GM12878 (cell line): ENCODE results near the gene CCND2. TPM values are rescaled to one million over a fixed set of nuclear protein-coding genes. Genes with fewer than 3 reads are reported as not detected.

Experiments used
- ATAC-seq: fragments of 200-7000 bp; cut with Tn5 transposase; 3 replicates; pipeline ENCODE4 v1.9.1; 2020; ENCODE audit warnings: mild to moderate bottlenecking, moderate library complexity
- BruUV-seq: library from RNA; stranded (reverse); fragments of 400-500 nt; replicated peaks from 2 replicates; lab custom pipeline; 2021; lab: Mats Ljungman, UMichigan
- CTCF ChIA-PET: fragments of 300-600 bp; sonication (Branson Sonifier 250); formaldehyde crosslinking; extraction: SDS; loops from one replicate; lab custom pipeline; 2021; ENCODE audit warnings: inconsistent platforms; lab: Yijun Ruan, JAX
- POLR2A ChIA-PET: fragments of 350-600 bp; formaldehyde crosslinking; extraction: SDS; loops from one replicate; lab custom pipeline; 2021; ENCODE audit warnings: inconsistent platforms; lab: Charles Lee
- RAD21 ChIA-PET: fragments of 300-600 bp; sonication (Branson Sonifier 250); formaldehyde crosslinking; loops from one replicate; lab custom pipeline; 2023; ENCODE audit warnings: antibody characterized with exemption; ENCODE audit not compliant: unreplicated experiment; lab: Charles Lee
- SMC1A ChIA-PET: fragments of 300-600 bp; sonication (Branson Sonifier 250); formaldehyde crosslinking; loops from one replicate; lab custom pipeline; 2023; ENCODE audit not compliant: unreplicated experiment, uncharacterized antibody; lab: Charles Lee
- DNase-seq: peaks from one replicate; pipeline ENCODE4 v3.0.0-alpha.2; 2011; ENCODE audit warnings: low read depth, low spot score
- FAIRE-seq: peaks from 3 replicates; lab custom pipeline; 2011; peaks lifted over from hg19 to GRCh38; lab: Jason Lieb, UNC
- H2AFZ ChIP-seq: 2 replicates; pipeline ENCODE4 v1.6.0; 2011; ENCODE audit warnings: low read depth, low read length, control low read depth; ENCODE audit not compliant: control insufficient read depth
- H3K27ac ChIP-seq: 2 replicates; pipeline ENCODE4 v1.5.1; 2011; ENCODE audit warnings: control low read depth; ENCODE audit not compliant: control insufficient read depth, insufficient read depth
- H3K27me3 ChIP-seq, 2 experiments: replicated peaks in 1 of 2; 2 replicates each; pipeline versions ENCODE4 v1.6.0 to v1.6.1; 2011; ENCODE audit warnings: low read length in 1 of 2; ENCODE audit not compliant: control insufficient read depth in 2 of 2, insufficient read depth in 2 of 2
- H3K36me3 ChIP-seq, 2 experiments: 2 replicates each; pipeline ENCODE4 v1.5.1; 2011; ENCODE audit warnings: low read length in 1 of 2; ENCODE audit not compliant: control insufficient read depth in 2 of 2, insufficient read depth in 2 of 2
- H3K4me1 ChIP-seq: 2 replicates; pipeline ENCODE4 v1.6.1; 2011; ENCODE audit warnings: mild to moderate bottlenecking, low read length, moderate library complexity, mixed read lengths; ENCODE audit not compliant: control insufficient read depth, insufficient read depth
- H3K4me2 ChIP-seq: 2 replicates; pipeline ENCODE4 v1.6.0; 2011; ENCODE audit warnings: control low read depth; ENCODE audit not compliant: control insufficient read depth, insufficient read depth
- H3K4me3 ChIP-seq: fragments of 200-600 bp; sonication (generic); 2 replicates; pipeline ENCODE4 v1.5.1; 2016
- H3K79me2 ChIP-seq: 2 replicates; pipeline ENCODE4 v1.6.0; 2011; ENCODE audit warnings: low read length; ENCODE audit not compliant: control insufficient read depth, insufficient read depth
- H3K9ac ChIP-seq: 2 replicates; pipeline ENCODE4 v1.8.0; 2011; ENCODE audit warnings: low read length, control low read depth, mixed read lengths; ENCODE audit not compliant: control insufficient read depth, insufficient read depth
- H3K9me3 ChIP-seq: replicated peaks from 3 replicates; pipeline ENCODE4 v1.5.1; 2011; ENCODE audit warnings: mild to moderate bottlenecking, low read length; ENCODE audit not compliant: control insufficient read depth, insufficient read depth
- H4K20me1 ChIP-seq: 2 replicates; pipeline ENCODE4 v1.6.0; 2011; ENCODE audit not compliant: control insufficient read depth, insufficient read depth
- EGR1 ChIP-seq, 2 experiments: IDR thresholded peaks; 1 replicate in 1 of 2; 2 replicates in 1 of 2; pipeline ENCODE4 v1.6.1; 2011 to 2012; ENCODE audit warnings: low read depth in 2 of 2, low read length in 2 of 2, borderline replicate concordance in 1 of 2, mild to moderate bottlenecking in 1 of 2, moderate library complexity in 1 of 2
- HCFC1 ChIP-seq: fragments of 150-350 bp; IDR thresholded peaks from 2 replicates; pipeline ENCODE4 v1.6.1; 2014; ENCODE audit warnings: low read length
- LARP7 ChIP-seq: fragments of 450-650 bp; IDR thresholded peaks from 2 replicates; pipeline ENCODE4 v1.6.1; 2017; ENCODE audit warnings: mild to moderate bottlenecking
- MEF2A ChIP-seq: IDR thresholded peaks from 2 replicates; pipeline ENCODE4 v1.6.1; 2011; ENCODE audit warnings: low read depth, mild to moderate bottlenecking, low read length, moderate library complexity; ENCODE audit not compliant: insufficient read depth
- NR2C1 ChIP-seq: fragments of 450-650 bp; IDR thresholded peaks from 2 replicates; pipeline ENCODE4 v1.6.1; 2017; ENCODE audit warnings: antibody characterized with exemption, mild to moderate bottlenecking, moderate library complexity
- PAX8 ChIP-seq: fragments of 450-650 bp; IDR thresholded peaks from 2 replicates; pipeline ENCODE4 v1.6.1; 2017; ENCODE audit warnings: mild to moderate bottlenecking, moderate library complexity
- POU2F2 ChIP-seq: IDR thresholded peaks from 3 replicates; pipeline ENCODE4 v1.6.1; 2011; ENCODE audit warnings: low read depth, mild to moderate bottlenecking, low read length, borderline replicate concordance
- RUNX3 ChIP-seq: IDR thresholded peaks from 2 replicates; pipeline ENCODE4 v1.6.1; 2012; ENCODE audit warnings: low read length, inconsistent platforms
- SMAD5 ChIP-seq: IDR thresholded peaks from 2 replicates; pipeline ENCODE4 v1.6.1; 2016; ENCODE audit warnings: antibody characterized with exemption, low read depth
- WGBS: methylation state at CpG from one replicate; pipeline ENCODE4 v1.1.6; 2016; ENCODE audit warnings: low lambda C conversion rate; ENCODE audit not compliant: insufficient replicate concordance, insufficient coverage; ENCODE audit errors: missing lambda C conversion rate; 5-methylcytosine and 5-hydroxymethylcytosine counted together
- in situ Hi-C: fragments of 300-500 bp; cut with MboI; formaldehyde crosslinking; loops from 9 replicates; pipeline ENCODE4 v1.14.3; 2018; ENCODE audit warnings: mixed read lengths
- intact Hi-C: fragments of 100-400 bp; cut with micrococcal nuclease; formaldehyde crosslinking; loops from one replicate; pipeline ENCODE4 v1.14.2; 2022; ENCODE audit not compliant: unreplicated experiment
- polyA plus RNA-seq, 11 experiments: library from polyadenylated mRNA; depleted of rRNA in 4 of 11; unstranded in 6 of 11; stranded (reverse) in 5 of 11; fragments of >200 nt; fragmentation: Nextera tagmentation in 4 of 11; fragmentation: Illumina TruSeq in 1 of 11; extraction: Ambion mirVana in 4 of 11; extraction: Trizol in 1 of 11; gene quantifications; 1 replicate in 1 of 11; 2 replicates in 10 of 11; pipeline versions ENCODE4 v1.2.1 to v1.2.3, GENCODE V29; 2011 to 2016; ENCODE audit warnings: inconsistent platforms in 2 of 11, missing spikeins in 2 of 11, low read depth in 1 of 11
- total RNA-seq, 4 experiments: library from RNA; depleted of rRNA in 3 of 4; stranded (reverse); fragments of >200 nt in 3 of 4; fragmentation: Illumina TruSeq in 1 of 4; extraction: Trizol in 1 of 4; gene quantifications; 2 replicates each; pipeline versions ENCODE4 v1.2.1 to v1.2.3, GENCODE V29; 2013 to 2021

The CCND2 gene
- total and polyA plus RNA-seq, 10 of the 15 experiments (the other 5 are each of a cell fraction or from before 2014, with no cell fraction given) = 30.1 to 263 (median 152) TPM

DNA sequence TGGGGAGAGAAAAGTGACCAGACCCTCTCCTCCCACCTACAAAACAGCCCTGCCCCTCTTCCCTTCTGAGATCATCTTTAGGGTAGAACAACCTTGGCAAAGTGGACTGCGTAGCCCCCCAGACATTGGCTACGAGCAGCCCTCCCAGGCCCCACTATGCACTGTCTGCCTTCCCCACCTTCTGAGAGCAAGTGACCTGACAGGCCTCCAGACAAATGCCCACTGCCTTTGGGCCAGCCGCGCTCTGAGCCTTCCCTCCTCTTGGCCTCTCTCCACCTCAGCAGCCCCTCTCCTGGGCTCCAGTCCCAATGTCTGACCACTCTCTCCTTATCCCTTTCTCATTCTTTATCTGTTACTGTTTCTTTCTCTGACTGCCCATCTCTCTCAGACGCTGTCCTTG is 46.5 kb upstream of the CCND2 start:
- ATAC-seq (no peak), DNase-seq (no peak), FAIRE-seq (no peak)
- no peak overlapping the region for H3K27ac ChIP-seq
- BruUV-seq = no TSS peak
- peaks cover 11% of the 10 kb centered on the region; the same call in 1 of the 2 replicates for H3K4me1 ChIP-seq
- ChIA-PET POLR2A (interaction anchor here (0.9 kb wide), 1 partner anchor 11 kb away, joined by 3 read pairs; no protein-coding TSS in a partner anchor), SMC1A (interaction anchor here (2.2 kb wide), 1 partner anchor 11 kb away, joined by 8 read pairs; no protein-coding TSS in a partner anchor), RAD21 (interaction anchor here (1.2 kb wide), 1 partner anchor 10 kb away, joined by 4 read pairs; no protein-coding TSS in a partner anchor), CTCF (no interaction called here)
- in situ Hi-C loops (no loop called here), intact Hi-C loops (no loop called here)
- H3K9ac ChIP-seq = no peak overlapping the region
- H3K36me3 ChIP-seq = no peaks in the 10 kb centered on the region
- no peaks in the 10 kb centered on the region for H3K79me2 ChIP-seq
- H3K4me3 ChIP-seq = no peak overlapping the region
- no peak for TF ChIP-seq LARP7
- H4K20me1 ChIP-seq = no peaks in the 10 kb centered on the region
- no peak overlapping the region for H2AFZ ChIP-seq
- 75% methylated on average over 5 of the region's 5 CpGs for WGBS
- peaks cover 3% of the 10 kb centered on the region; the same call in 1 of the 3 replicates for H3K9me3 ChIP-seq
- H3K27me3 ChIP-seq = no peaks in the 10 kb centered on the region; a peak in 1 of 4 replicates
- H3K4me2 ChIP-seq = no peak overlapping the region

DNA sequence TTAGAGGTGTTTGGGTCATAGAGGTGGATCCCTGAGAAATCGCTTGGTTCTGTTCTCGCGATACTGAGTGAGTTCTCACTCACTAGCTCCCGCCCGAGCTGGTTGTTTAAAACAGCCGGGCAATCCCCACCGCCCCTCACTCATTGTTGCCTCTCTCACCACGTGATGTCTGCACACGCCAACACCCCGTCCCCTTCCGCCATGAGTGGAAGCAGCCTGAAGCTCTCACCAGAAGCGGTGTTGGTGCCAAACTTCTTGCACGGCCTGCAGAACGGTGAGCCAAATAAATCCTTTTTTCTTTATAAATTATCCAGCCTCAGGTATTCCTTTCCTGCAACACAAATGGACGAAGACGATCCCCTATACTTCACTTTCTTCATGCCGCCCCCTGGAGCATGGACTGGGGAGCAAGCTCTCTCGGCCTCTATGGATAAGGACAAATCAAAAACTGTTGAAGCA is 45.4 kb upstream of the CCND2 start:
- no peak for ATAC-seq
- CTCF ChIA-PET = interaction anchor here (1.4 kb wide), 1 partner anchor 111 kb away, joined by 3 read pairs; no protein-coding TSS in a partner anchor
- WGBS = 82% methylated on average over 18 of the region's 18 CpGs
- Histone ChIP-seq H3K9ac (no peak overlapping the region), H3K4me1 (peaks cover 11% of the 10 kb centered on the region; the same call in 1 of the 2 replicates), H3K36me3 (no peaks in the 10 kb centered on the region)
- TF ChIP-seq PAX8 (no peak), RUNX3 (no peak), SMAD5 (no peak), NR2C1 (no peak), POU2F2 (no peak), MEF2A (no peak), EGR1 (IDR thresholded peaks at IDR 0.05; ENCODE audit: borderline replicate concordance in 1 of 2, low read depth in 2 of 2, low read length in 2 of 2) (no peak), HCFC1 (no peak)
- TF ChIP-seq, all 136 proteins: peak for 0
- DNase-seq = no peak
- Histone ChIP-seq H4K20me1 (no peaks in the 10 kb centered on the region), H3K4me2 (no peak overlapping the region), H3K79me2 (no peaks in the 10 kb centered on the region), H3K4me3 (no peak overlapping the region), H2AFZ (no peak overlapping the region), H3K27me3 (no peaks in the 10 kb centered on the region; a peak in 1 of 4 replicates), H3K27ac (no peak overlapping the region), H3K9me3 (no peaks in the 10 kb centered on the region)
- ChIA-PET RAD21 (no interaction called here), SMC1A (interaction anchor here (0.7 to 0.9 kb wide), 2 partner anchors 10 to 12 kb away, joined by 3 read pairs; no protein-coding TSS in a partner anchor), POLR2A (interaction anchor here (0.8 to 1.1 kb wide), 2 partner anchors 8 to 19 kb away, joined by 3 read pairs; no protein-coding TSS in a partner anchor)
- FAIRE-seq = no peak
- BruUV-seq = no TSS peak
- intact Hi-C loops = no loop called here
- in situ Hi-C loops = no loop called here
